ENCODE data around the gene SYNJ2.

SYNJ2 gene

DNA sequence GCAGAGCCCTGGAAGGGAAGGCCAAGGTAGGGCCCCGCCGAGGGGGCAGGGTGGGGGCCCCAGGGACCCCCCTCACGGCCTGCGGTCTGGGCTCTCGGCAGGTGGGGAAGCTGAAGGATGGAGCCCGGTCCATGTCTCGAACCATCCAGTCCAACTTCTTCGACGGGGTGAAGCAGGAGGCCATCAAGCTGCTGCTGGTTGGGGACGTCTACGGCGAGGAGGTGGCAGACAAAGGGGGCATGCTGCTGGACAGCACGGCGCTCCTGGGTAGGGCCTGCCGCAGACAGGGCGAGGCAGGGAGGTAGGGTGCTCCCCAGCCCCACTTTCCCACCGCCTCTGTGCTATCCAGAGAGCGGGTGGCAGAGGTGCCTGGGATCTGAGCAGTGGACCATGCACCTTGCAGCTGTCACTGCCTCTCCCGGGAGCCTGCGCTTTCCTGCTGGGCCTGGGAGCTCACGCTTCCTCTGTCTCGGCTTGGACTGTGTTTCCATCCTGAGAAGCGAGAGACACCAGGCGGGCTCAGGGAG lies 83.1 kb downstream of the SYNJ2 start:
- DNase-seq: no peak

DNA sequence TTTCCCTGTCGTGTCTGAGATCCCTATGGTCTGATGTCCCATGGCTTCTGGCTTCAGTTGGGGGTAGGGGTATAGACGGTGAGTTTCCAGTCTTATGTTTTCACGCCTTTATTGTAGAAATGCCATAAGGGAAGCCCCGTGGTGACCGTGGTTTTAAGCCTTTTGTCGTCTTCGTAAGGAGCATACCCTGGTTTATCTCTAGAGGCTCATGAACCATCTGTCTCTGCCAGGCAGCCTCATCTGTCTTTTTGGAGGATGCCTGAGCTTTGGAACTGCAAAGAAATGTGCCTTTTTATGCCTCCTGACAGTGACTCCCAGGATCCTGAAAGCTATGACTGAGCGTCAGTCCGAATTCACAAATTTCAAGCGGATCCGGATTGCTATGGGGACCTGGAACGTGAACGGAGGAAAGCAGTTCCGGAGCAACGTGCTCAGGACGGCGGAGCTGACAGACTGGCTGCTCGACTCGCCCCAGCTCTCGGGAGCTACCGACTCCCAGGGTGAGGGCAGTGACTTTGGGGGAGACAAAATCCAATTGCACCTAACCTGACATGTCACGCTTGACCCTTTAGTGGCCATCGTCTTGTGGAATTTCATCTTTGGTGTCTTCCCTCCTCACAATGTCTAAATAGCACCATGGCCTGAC lies 84.6 kb downstream of the SYNJ2 start:
- DNase-seq: no peak

DNA sequence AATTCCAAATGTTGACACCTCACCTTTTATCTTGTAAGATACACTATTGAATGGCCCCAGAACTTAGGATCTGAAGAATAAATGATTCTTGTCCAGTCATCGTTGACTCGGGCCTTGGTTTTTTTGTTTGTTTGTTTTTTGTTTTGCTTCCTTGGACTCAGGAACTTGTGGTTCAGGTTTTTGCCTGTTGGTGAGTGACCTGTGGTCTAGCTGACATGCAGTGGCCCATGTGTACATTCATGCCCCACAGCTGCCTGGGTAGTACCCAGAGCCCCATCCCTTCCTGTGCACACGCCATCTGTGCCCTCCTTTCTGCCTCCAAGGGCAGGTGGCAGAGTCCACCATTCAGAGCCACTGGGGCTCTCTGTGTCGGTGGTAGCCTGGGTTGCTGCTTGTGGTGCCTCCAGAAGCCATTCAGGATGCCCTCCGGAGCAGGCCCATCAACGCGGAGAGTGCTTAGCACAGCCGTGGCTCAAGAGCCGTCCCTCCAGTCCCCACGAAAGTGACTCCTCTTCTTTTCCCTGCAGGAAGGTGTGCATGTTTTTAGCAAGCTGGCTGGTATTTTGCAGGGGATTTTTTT lies 85.9 kb downstream of the SYNJ2 start:
- DNase-seq: no peak

GRCh38 chr6:158068156-158068892 lies 86.7 kb downstream of the SYNJ2 start:
- no peak for DNase-seq

DNA sequence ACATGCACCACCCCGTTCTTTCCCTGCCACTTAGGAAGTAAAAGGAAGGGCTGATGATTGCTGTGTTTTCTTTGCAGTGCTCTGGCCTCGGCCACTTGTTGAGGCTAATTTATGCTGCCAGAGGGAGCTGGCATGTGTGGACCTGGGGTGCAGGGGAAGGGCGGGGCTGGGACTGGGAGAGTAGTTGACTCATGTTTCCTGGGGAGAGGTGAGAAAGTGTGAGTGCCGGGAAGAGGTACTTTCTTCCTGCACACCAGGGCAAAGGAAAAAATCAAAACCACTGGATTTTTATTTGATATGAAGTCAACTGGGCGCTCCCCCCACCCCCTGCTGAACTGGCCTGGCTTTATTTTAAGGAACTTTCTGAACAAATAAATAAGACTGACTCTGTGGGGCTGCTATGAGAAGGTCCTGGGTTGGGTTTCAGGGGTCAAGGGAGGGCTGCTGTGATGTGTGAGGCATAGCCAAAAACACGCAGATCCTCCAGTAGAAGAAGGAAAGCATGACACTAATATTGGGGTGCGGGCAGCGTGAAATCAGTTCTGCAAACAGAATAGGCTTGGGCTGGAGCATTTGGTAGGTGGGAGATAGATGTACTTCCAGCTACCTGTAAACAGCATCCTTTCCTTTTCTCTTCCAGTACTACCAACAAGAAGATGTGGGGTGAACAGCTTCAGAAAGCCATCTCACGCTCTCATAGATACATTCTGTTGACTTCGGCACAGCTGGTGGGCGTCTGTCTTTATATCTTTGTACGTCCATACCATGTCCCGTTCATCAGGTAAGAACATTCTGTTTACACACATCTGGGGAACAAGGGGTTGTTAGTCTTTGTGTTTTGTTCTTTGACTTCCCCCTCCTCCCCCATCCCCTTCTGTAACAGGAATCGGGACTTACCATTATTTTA lies 87.5 kb downstream of the SYNJ2 start:
- no peak for DNase-seq

DNA sequence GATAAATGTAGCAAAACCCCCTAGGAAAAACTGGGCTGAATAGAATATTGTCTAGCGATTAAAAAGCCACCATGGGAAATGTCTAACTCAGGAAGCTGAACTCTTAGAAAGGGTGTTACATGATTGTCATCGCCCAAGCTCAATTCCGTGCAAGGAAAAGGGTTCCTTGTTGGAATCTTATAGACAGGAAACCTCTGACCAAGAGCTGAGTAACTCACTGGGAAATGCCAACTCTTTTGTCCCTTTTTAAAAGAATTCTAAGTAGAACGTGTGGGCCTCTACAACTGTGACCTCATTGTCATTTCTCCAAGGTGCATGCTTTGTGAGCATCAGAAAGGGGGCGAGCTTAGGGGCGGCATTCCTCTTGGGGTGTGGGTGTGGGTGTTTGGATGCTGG lies 88.1 kb downstream of the SYNJ2 start:
- no peak for DNase-seq

GRCh38 chr6:158070513-158070912 lies 88.8 kb downstream of the SYNJ2 start:
- DNase-seq: no peak

DNA sequence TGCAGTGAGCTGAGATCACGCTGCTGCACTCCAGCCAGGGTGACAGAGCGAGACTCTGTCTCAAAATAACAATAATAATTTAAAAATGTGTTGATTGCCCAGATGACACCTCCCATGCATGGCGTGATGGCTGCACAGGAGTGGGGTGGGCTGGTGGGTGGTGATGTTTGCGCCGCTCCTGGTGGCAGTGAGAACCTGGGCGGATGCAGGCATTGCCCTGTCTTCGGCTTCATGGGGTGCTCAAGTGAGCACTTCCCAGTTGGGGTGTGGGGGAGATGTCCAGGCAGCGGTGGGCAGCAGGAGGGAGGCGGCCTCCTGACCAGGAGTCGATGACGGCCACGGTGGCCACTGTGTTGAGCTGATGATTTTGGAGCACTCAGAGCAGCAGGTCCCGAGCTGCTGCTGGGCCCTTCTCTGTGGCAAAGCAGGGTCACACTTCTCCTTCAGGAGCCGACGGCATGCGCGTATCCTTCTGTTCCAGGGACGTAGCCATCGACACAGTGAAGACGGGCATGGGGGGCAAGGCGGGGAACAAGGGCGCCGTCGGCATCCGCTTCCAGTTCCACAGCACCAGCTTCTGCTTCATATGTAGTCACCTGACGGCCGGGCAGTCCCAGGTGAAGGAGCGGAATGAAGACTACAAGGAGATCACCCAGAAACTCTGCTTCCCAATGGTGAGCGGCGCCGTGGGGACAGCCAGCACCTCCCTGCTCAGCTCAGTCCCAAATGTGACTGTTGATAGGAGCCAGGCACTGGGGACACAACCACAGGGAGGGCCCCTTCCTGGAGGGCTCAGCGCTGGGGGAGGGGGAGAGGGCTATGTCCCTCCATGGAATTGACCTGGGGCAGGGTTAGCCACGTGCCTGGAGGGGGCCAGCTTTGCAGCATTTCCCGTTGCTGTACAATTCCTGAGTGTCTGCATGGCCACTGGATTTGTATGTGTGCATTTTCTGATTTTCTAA lies 89.7 kb downstream of the SYNJ2 start:
- DNase-seq: no peak

GRCh38 chr6:158072083-158072721 lies 90.5 kb downstream of the SYNJ2 start:
- DNase-seq: peak; percentile 90

GRCh38 chr6:158073776-158074175 lies 92.1 kb downstream of the SYNJ2 start:
- DNase-seq: no peak

GRCh38 chr6:158076548-158076947 lies 94.9 kb downstream of the SYNJ2 start:
- DNase-seq: no peak

GRCh38 chr6:158077676-158078075 lies 96.0 kb downstream of the SYNJ2 start:
- no peak for DNase-seq

- no peak for DNase-seq
These were observed 96.7 kb downstream of the SYNJ2 start for GRCh38 chr6:158078320-158078719.

DNA sequence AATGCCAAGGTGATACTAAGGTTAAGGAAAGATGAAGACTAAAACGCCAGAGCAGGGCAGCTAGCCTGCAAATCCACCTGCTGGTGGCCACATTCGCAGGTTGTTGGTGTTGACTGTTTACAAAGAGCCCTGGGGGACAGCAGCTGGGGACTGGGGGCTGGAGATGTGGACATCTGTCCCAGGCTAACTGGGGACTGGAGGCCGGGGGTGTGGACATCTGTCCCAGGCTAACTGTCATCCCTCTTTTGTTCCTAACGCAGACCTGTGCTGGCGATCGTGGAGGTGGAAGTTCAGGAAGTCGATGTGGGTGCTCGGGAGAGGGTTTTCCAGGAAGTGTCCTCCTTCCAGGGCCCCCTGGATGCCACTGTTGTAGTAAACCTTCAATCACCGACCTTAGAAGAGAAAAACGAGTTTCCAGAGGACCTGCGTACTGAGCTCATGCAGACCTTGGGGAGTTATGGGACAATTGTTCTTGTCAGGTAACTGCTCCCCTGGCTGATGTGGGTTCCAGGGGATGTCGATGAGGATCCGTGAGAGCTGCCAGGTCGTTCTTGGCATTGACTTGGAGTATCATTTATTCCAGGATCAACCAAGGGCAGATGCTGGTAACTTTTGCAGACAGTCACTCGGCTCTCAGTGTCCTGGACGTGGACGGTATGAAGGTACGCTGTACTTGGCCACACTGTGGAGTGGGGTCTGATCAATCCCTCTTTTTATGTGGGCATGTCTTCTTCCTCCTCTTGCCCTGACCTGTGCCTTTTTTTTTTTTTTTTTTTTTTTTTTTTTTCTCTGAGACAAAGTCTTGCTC lies 99.4 kb downstream of the SYNJ2 start:
- no peak for DNase-seq

DNA sequence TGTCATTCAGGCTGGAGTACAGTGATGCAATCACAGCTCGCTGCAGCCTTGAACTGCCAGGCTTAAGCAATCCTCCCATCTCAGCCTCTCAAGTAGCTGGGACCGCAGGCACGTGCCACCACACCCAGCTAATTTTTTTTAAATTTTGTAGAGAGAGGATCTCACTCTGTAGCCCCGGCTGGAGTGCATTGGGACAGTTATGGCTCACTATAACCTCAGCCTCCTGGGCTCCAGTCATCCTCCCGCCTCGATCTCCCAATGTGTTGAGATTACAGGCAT lies 99.9 kb downstream of the SYNJ2 start:
- no peak for DNase-seq

- DNase-seq: no peak
These were observed 102.0 kb downstream of the SYNJ2 start for GRCh38 chr6:158083455-158084325.

DNA sequence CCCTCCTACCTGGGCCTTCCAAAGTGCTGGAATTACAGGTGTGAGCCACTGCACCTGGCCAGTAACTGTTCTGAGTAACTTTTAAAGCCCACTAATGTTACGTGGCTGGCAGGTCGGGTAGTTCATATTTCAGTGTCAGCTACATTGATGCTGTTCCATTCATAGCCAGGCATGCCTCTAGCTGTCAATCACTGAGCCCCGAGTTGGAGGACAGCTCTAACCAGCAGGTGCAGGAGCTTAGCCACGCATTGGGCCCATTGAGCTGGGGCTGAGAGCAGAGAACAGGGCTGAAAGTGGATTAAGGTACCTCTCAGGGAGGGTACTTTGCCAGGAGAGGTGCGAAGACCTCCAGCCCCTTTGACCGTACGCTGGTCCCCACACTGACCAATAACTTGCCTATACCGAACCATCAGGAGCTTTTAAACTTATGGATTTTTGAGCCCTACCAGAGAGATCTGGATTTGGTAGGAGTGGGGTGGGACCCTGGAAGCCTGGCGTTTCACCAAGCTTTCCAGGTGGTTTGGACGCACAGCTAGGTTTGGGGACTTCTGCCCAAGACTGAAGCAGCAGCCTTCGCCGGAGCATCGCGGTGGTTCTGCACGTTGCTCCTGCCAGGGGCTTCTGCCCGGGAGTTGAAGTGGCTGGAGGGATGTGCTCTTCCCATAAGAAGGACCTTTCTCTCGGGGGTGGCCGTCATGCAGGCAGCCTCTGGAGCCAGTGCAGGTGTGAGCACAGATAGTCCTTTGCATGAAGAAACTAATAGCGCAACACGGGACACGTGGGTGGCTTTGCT lies 103.8 kb downstream of the SYNJ2 start:
- no peak for DNase-seq

DNA sequence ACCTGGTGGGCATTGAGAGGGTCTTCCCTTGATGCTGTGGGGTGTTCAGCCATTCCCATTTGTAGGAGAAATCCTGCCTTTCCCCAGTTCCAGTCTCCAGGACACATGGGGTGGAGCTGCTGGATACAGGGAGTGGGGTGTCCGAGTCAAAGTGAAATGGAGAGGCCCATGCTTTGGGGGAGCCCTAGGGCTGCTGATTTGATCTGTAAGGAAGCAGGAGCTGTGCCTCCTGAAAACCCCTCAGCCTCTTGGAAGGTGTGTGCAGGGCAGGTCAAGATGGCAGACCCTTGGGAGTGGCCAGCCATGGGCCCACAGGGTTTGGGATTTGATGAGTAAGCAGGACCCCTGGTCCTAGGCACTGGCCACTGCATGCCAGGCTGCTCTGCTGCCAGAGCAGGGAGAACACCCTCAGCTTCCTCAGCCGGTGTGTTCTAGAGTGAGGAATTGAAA lies 104.4 kb downstream of the SYNJ2 start:
- no peak for DNase-seq
